ENCODE measurements around the gene PFDN2. TPM values are rescaled to one million over a fixed set of nuclear protein-coding genes. Genes with fewer than 3 reads are reported as not detected.

The PFDN2 gene
- total and polyA plus RNA-seq, 2 donors (not counting 3 experiments of a cell fraction or from before 2014, with no cell fraction given) = 104 to 157 TPM

GRCh38 chr1:161089938-161090337 lies 27.9 kb downstream of the PFDN2 start:
- TF ChIP-seq POLR2AphosphoS5 (IDR thresholded peaks at IDR 0.05; ENCODE audit: insufficient read depth, low read depth, low read length) (no peak), MYC (IDR thresholded peaks at IDR 0.05; ENCODE audit: low read depth, low read length) (no peak), JUN (IDR thresholded peaks at IDR 0.05; ENCODE audit: borderline replicate concordance, insufficient read depth, insufficient read length, low read depth) (no peak), POLR2A (IDR thresholded peaks at IDR 0.05; ENCODE audit: low read depth, low read length) (no peak), GATA2 (IDR thresholded peaks at IDR 0.05; ENCODE audit: insufficient read depth, insufficient read length, low read depth, low read length) (no peak), MAX (IDR thresholded peaks at IDR 0.05; ENCODE audit: insufficient read depth, insufficient read length) (no peak), CTCF (IDR thresholded peaks at IDR 0.05; ENCODE audit: extremely low read depth in 1 of 2, insufficient read depth in 1 of 2, low read depth in 1 of 2, low read length in 2 of 2) (no peak), FOS (IDR thresholded peaks at IDR 0.05; ENCODE audit: borderline replicate concordance, insufficient read depth, low read length) (no peak), EZH2 (IDR thresholded peaks at IDR 0.05; ENCODE audit: borderline replicate concordance, low read depth, low read length, severe bottlenecking) (no peak)
- Histone ChIP-seq H3K79me2 (ENCODE audit: control insufficient read depth, insufficient read depth, low read length) (no peaks in the 10 kb centered on the region), H4K20me1 (replicated peaks; ENCODE audit: control insufficient read depth, extremely low read depth, insufficient read depth, low read length) (no peaks in the 10 kb centered on the region), H2AFZ (ENCODE audit: low read depth, low read length) (no peak overlapping the region), H3K9me1 (replicated peaks; ENCODE audit: control insufficient read depth, extremely low read depth, insufficient read depth, low read length) (no peaks in the 10 kb centered on the region), H3K4me2 (ENCODE audit: insufficient read depth, low read length) (no peak overlapping the region), H3K4me1 (ENCODE audit: control insufficient read depth, extremely low read depth, insufficient read depth, low read length) (no peaks in the 10 kb centered on the region), H3K9ac (replicated peaks; ENCODE audit: extremely low read depth, insufficient read depth, low read length) (no peak overlapping the region), H3K4me3 (replicated peaks in 1 of 3; ENCODE audit: insufficient read depth in 1 of 3, low read depth in 1 of 3, low read length in 3 of 3) (no peak overlapping the region), H3K9me3 (replicated peaks; ENCODE audit: control insufficient read depth, insufficient read depth, low read length) (no peaks in the 10 kb centered on the region), H3K27ac (ENCODE audit: insufficient read depth, low read depth, low read length) (no peak overlapping the region), H3K27me3 (ENCODE audit: control insufficient read depth in 2 of 2, insufficient read depth in 2 of 2, low read length in 2 of 2) (no peaks in the 10 kb centered on the region), H3K36me3 (ENCODE audit: control insufficient read depth in 2 of 2, extremely low read depth in 1 of 2, insufficient read depth in 2 of 2, low read length in 2 of 2) (no peaks in the 10 kb centered on the region)
- BruUV-seq (replicated peaks) = no TSS peak
- CTCF ChIA-PET = interaction anchor here (2.1 kb wide), 1 partner anchor 92 kb away, joined by 6 read pairs; no protein-coding TSS in a partner anchor
- POLR2A ChIA-PET = no interaction called here
- intact Hi-C loops (cut with micrococcal nuclease) (no loop called here), dilution Hi-C loops (cut with MboI; ENCODE audit: extremely low pct_ligation_motif_present, low sequenced_read_pairs) (no loop called here)
- DNase-seq (ENCODE audit: low read depth, low spot score) (no peak), FAIRE-seq (no peak)
